CD4-positive, alpha-beta T cell treated with Interleukin-2 at 100 ng/mL for 4 hours (primary cell): ENCODE measurements around the gene DYNC1LI1.
"Not testable (repeated sequence)": the region's sequence is repeated elsewhere in the genome, so short reads cannot be mapped to it uniquely, and the experiment has no call there.

Experiments
- DNase-seq: peaks from one replicate; pipeline ENCODE4 v3.0.0-alpha.2; 2020; ENCODE audit warnings: low spot score

Gene DYNC1LI1

DNA sequence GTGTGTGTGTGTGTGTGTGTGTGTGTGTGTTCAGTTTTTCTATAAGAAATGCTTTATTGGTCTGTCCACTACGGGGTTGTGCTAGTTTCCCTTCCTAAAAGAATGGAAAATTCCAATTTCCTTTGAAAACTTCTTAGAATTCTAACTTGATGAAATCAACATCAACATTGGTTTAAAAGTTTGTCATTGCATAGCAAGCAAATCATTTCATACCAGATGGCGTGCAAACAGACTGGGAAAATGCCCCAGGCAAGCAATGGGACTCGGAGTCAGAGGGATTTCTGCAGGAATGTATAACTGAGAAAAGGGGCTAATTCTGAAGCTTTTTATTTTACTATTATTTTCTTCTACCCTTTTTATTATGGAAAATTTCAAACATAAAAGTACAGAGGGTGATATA lies 13.1 kb upstream of the DYNC1LI1 start:
- DNase-seq: no peak

- not testable (repeated sequence) for DNase-seq
Measured at GRCh38 chr3:32578669-32579068, 8.0 kb upstream of the DYNC1LI1 start.

GRCh38 chr3:32577581-32578556 lies 7.2 kb upstream of the DYNC1LI1 start:
- peak; percentile 5 for DNase-seq

DNA sequence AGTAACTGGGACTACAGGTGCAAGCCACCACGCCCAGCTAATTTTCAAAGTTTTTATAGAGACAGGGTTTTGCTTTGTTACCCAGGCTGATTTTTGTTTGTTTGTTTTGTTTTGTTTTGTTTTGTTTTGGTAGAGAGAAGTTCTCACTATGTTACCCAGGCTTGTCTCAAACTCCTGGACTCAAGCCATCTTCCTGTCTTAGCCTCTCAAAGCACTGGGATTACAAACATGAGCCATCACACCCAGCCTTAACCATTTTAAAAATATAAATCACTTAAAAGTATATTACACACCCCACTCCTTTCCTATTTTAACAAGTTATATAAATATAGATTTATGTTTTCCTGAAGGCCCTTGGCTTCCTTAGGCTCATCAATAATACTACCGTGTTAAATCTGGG lies 6.5 kb upstream of the DYNC1LI1 start:
- DNase-seq: no peak

DNA sequence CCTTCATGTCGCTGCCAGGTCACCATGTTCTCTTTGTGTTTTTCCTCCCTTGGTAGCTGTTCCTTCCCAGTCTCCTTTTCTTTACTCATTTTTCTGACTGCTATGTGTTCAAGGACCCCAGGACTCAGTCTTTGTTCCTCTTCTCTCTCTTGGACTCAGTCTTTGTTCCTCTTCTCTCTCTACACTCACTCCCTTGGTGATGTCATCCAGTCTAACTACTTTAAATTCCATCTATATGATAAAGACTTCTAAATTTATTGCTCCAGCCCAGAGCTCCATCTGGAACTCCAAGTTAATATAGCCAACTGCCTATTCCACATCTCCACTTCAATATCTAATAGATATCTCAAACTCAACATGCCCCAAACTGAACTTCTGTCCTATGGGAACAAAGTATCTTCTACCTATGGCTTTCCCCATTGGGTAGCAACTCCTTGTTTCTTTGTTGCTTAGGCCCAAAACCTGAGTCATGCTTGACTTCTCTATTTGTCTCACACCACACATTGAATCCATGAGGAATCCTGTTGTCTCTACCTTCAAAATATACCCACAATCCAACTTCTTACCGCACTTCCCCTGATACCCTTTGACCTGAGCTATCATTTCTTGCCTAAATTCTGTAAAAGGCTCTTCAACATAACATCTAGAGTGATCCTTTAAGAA lies 4.9 kb upstream of the DYNC1LI1 start:
- DNase-seq: no peak

- no peak for DNase-seq
Measured at GRCh38 chr3:32571192-32571485, 481 bp upstream of the DYNC1LI1 start.

DNA sequence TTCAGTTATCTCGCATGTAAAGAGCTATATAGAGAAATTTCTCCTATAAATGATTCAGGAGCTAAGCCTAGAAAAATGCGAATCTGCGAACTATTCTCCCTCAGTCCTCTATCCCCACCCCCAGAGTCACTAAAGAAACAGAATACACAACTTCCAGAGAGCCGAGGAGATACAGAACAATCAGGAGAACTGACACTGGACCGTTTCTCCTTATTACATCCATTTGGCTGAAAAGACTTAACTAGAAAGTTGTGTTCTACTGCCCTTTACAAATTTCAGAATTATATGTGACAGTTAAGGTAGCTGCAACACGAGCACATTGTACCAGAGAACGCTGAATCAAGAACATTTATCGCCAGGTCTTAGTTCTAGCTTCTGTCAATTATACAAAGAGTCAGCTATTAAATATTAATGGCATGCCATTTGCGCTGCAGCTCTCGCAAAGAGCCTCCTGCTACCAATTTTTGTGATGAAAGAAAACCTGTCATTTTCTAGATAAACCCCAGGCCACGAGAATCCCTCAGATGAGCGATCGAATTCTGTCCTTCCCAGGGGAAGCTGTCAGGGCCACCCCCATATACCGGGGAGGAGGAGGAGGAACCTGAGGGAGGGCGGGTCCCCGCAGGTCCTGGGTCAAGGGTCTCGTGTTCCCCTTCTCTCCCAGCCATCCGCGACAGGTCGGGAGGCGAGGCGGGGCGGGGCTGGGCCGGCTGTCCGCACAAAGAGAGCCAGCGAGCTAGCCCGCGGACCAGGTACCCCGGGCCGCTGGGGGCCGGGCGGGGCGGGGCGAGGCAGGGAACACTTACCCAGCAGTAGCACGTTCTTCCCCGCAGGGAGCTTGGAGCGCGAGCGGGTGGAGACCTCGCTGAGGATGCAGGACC lies 878 bp downstream of the DYNC1LI1 start:
- peak; percentile 12 for DNase-seq

DNA sequence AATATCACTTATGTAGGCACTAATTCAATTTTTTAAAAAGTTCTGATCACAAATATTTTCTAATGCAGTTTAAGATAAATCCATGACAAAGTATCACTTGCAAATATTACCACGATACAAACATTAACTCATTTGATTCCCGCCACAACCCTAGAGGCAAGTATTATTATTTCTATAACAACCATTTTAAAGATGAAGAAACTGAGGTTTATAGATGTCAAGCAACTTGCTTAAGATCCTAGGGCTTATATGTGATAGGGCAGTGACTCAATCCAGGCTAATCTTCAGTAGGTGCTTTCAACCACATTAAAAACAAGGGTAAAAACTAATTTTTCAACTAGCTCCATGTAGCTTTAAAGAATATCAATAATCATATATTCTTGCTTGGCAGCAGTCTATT lies 1.7 kb downstream of the DYNC1LI1 start:
- no peak for DNase-seq

- no peak for DNase-seq
Measured at GRCh38 chr3:32564195-32564594, 6.5 kb downstream of the DYNC1LI1 start.

GRCh38 chr3:32562640-32563039 lies 8.0 kb downstream of the DYNC1LI1 start:
- DNase-seq: no peak

DNA sequence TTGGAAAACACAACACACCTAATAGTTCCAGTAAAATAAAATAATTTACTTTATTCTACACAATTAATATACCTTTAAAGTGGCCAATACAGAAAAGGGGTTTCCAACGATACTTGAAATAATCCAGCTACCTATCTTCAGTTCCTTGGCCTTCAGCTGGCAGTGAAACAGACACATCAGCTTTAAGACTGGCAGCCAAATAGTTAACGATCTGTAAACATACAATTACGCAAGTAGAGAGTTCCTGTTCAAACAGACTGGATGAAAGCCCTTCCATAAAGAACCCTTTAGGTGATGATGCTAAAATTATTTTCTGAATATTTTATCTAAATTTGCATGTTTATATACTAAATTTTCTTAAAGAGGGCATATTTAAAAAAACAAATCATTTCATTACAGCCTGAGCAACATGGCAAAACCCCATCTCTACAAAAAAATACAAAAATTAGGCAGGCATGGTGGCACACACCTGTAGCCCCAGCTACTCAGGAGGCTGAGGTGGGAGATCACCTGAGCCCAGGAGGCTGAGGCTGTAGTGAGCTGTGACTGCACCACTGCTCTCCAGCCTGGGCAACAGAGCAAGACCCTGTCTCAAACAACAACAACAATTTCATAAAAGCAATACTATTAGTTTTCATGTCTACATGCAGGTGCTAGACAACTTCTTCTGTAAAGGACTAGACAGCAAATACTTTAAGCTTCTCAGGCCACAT lies 12.9 kb downstream of the DYNC1LI1 start:
- no peak for DNase-seq

DNA sequence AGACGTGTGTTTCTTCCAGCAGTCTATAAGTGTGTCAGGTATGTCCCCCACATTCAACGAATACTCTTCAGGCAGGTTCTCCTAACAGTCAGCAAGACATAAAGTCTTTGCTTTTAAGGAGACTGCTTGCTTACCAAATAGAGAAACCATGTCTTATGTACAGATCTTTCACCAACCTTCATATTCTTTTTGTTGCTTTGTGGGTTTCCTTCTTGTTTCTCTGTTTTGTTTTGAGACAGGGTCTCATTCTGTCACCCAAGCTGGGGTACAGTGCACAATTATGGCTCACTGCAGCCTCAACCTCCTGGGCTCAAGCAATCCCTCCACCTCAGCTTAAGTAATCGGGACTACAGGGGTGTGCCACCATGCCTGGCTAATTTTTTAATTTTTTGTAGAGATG lies 14.3 kb downstream of the DYNC1LI1 start:
- DNase-seq: no peak

DNA sequence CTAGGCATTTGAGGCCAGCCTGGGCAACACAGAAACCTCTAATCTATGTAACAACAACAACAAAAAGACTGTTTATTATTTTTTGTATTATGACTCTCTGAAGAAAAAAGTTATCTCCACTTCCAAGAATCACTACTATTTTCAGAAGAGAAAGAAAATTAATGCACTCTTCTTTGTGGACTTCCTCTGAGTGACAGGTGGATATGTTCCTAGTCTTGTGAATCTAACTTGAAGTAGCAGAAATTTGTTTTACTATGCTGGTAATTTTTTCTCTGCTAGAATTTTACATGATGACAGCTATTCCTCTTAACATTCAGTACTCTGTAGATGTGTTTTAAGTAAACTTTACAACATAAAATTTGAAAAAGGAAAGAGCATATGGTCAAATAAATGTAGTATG lies 16.7 kb downstream of the DYNC1LI1 start:
- no peak for DNase-seq

DNA sequence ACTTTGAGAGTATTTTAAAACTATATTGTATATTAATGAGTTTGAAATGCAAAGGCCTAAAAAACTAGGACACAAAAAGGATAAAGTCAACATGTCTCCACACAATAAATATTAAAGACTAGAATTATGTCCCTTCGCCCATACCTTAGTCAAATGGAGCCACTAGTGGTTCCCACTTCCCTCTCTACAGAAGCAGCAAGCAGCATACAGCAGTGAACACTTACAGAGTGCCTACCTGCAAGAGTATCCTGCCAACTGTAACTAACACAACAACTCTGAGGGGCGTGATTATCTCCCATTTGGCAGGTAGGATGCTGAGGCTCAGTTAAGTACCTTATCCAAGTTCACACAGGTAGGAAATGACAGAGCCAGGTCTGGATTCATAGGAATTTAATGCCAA lies 17.2 kb downstream of the DYNC1LI1 start:
- no peak for DNase-seq

- no peak for DNase-seq
Measured at GRCh38 chr3:32552013-32552412, 18.6 kb downstream of the DYNC1LI1 start.

DNA sequence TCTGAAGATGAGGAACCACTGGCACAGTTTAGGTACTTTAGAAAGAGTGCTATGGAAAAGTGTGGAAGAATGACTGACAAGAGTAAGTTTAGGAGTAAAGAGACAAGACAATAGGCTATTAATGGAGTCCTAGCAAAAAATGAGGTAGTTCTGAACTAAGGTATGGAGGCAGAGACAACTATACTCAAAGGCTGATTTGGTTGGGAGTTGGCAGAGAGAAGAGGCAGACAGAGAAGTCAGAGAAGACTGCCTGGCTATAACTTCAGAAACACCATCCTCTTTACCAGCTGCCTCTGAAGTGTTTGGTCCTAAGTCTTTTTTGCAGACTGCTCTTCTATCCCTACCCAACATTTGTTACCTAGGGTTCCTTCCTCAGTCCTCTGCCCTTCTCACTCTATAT lies 19.2 kb downstream of the DYNC1LI1 start:
- no peak for DNase-seq

DNA sequence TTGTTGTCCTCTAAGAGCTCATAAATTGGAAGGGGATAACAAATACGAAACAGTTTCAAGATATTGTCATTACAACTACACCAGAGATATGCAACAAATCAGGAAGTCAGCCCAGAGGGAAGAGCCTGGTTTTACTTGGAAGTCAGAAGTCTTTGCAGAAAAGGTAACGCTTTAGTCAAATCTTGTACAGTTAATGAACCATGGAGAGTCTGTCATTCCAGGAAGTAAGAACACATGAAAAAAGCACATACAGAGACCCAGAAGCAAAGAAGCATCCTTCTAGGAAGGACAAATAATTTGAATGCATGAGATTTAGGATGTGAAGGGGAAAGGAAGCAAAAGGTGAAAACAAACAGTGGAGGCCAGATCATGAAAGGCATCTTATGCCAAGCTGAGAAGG lies 19.6 kb downstream of the DYNC1LI1 start:
- DNase-seq: no peak

- DNase-seq: no peak
Measured at GRCh38 chr3:32545305-32545704, 25.4 kb downstream of the DYNC1LI1 start.

DNA sequence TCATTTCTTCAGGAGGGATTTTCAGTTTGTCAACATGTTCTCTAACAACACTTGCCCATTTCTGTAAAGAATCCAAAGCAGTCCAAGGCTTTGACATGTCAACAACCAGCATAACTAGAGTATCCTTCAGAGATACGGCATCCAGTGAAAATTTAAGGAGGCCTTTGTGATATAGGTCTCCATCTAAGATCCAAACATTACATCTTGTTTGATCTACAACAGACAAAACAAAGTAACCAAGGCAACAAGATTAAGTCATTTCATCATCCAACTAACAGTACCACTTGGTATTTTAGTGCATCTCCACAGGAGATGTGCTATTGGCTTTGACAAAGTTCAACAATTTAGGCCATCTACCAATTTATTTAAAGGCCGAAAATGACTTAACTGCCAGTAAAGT lies 25.8 kb downstream of the DYNC1LI1 start:
- DNase-seq: no peak

GRCh38 chr3:32542807-32543206 lies 27.9 kb downstream of the DYNC1LI1 start:
- no peak for DNase-seq

DNA sequence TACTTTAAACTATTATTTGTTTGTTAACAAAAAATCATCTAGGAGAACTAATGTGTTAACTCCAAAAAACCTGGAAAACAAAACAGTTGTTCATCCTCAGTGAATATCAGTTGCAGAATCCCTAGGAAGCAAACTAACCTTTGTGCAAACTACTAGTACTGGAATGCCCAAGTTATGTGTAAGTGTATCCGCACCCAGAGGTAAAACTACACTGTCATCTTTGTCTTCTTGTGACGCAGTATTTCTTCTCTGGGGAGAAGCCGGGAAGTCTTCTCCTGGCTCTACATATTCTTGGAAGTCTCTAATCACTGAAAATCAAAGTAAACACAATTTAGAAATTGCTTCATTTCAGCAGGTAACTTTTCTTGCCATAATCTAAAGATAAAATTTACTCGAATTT lies 29.8 kb downstream of the DYNC1LI1 start:
- no peak for DNase-seq

GRCh38 chr3:32532434-32532833 lies 38.2 kb downstream of the DYNC1LI1 start:
- DNase-seq: no peak
